Body of pancreas (tissue), 4 donors: ENCODE data around the gene KMT2C.

Experiments used
- POLR2A ChIP-seq, 3 donors: fragments of 450-650 bp; IDR thresholded peaks; one replicate each; pipeline ENCODE4 v1.6.1; 2016; ENCODE audit warnings: antibody characterized with exemption in 3 of 3, mild to moderate bottlenecking in 2 of 3
- TF ChIP-seq, protein P1 (sequence below), 7 experiments: fragments of 450-650 bp in 4 of 7; fragments of 200-600 bp in 3 of 7; sonication (generic) in 3 of 7; IDR thresholded peaks; one replicate each; pipeline ENCODE4 v1.5.1; 2016 to 2019; ENCODE audit warnings: antibody characterized with exemption in 7 of 7

DNA sequence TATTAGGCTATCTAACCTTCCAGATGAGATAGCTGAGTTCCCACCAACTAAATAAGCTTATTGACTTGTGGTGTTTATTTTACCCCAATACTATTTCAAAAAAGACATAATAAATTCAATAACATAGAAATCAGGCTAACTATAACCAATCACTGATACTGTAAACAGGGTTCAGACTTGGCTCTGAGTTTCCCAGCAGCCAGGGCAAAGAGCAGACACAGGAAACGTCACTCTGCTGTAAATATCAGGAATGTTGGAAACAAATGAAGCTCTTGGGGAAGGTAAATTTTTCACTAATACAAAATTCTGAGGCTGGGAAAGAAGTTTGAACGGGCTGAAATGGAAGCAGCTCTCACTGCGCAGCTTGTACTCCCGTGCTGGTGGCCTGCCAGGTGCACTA lies 295.7 kb downstream of the KMT2C start:
- TF ChIP-seq, protein P1, sequence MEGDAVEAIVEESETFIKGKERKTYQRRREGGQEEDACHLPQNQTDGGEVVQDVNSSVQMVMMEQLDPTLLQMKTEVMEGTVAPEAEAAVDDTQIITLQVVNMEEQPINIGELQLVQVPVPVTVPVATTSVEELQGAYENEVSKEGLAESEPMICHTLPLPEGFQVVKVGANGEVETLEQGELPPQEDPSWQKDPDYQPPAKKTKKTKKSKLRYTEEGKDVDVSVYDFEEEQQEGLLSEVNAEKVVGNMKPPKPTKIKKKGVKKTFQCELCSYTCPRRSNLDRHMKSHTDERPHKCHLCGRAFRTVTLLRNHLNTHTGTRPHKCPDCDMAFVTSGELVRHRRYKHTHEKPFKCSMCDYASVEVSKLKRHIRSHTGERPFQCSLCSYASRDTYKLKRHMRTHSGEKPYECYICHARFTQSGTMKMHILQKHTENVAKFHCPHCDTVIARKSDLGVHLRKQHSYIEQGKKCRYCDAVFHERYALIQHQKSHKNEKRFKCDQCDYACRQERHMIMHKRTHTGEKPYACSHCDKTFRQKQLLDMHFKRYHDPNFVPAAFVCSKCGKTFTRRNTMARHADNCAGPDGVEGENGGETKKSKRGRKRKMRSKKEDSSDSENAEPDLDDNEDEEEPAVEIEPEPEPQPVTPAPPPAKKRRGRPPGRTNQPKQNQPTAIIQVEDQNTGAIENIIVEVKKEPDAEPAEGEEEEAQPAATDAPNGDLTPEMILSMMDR (IDR thresholded peaks at IDR 0.05): no peak
- no peak for TF ChIP-seq POLR2A (IDR thresholded peaks at IDR 0.05)
